GM13977 (cell line): ENCODE results near the gene RAB4A.

ENCODE experiments used
- DNase-seq: peaks from one replicate; pipeline ENCODE4 v3.0.0; 2012; ENCODE audit warnings: low spot score
- CTCF ChIP-seq: IDR thresholded peaks from 2 replicates; pipeline ENCODE4 v1.5.1; 2012; ENCODE audit warnings: mild to moderate bottlenecking, control low read depth; ENCODE audit not compliant: insufficient read depth; ENCODE audit errors: extremely low read depth, missing control alignments
- in situ Hi-C: fragments of 300-500 bp; cut with MboI; formaldehyde crosslinking; loops from one replicate; pipeline ENCODE4 v1.12.0; 2022; ENCODE audit warnings: low sequenced_read_pairs, low pct_unique_long_range_greater_than_20kb, mixed read lengths, inconsistent platforms; ENCODE audit not compliant: unreplicated experiment

RAB4A gene

GRCh38 chr1:229342656-229343569, 72.0 kb downstream of the RAB4A start, which contains the start of gene CCSAP:
CCSAP (minus strand) TSS chr1:229343047; CDS start chr1:229342465, 582 bp downstream.
- no peak for TF ChIP-seq CTCF
- in situ Hi-C loops, result no loop called here

GRCh38 chr1:229344139-229344538, 73.2 kb downstream of the RAB4A start:
- no peak for TF ChIP-seq CTCF
- in situ Hi-C loops, result no loop called here
- DNase-seq, result no peak

More at GRCh38 chr1:229342656-229343569, 72.0 kb downstream of the RAB4A start, which contains the start of gene CCSAP:
- DNase-seq, result peak; percentile 72

GRCh38 chr1:229344937-229345684, 74.2 kb downstream of the RAB4A start:
- TF ChIP-seq CTCF, result no peak
- DNase-seq, result no peak
- in situ Hi-C loops, result no loop called here

- in situ Hi-C loops, result no loop called here
- no peak for DNase-seq
- TF ChIP-seq CTCF, result no peak
These were observed 76.6 kb downstream of the RAB4A start for GRCh38 chr1:229347528-229347927.

GRCh38 chr1:229349463-229350385, 78.8 kb downstream of the RAB4A start:
- in situ Hi-C loops, result no loop called here
- TF ChIP-seq CTCF, result no peak

GRCh38 chr1:229352975-229353374, 82.1 kb downstream of the RAB4A start:
- in situ Hi-C loops, result no loop called here
- TF ChIP-seq CTCF, result no peak
- no peak for DNase-seq

More at GRCh38 chr1:229349463-229350385, 78.8 kb downstream of the RAB4A start:
- DNase-seq, result no peak
